ENCODE results near the gene PRKD2.
"Not testable (repeated sequence)": the region's sequence is repeated elsewhere in the genome, so short reads cannot be mapped to it uniquely, and the experiment has no call there.

PRKD2 gene

GRCh38 chr19:46723471-46723870, 6.6 kb upstream of the PRKD2 start:
- DNase-seq (ENCODE audit: low read depth), result no peak

- DNase-seq (ENCODE audit: low read depth), result no peak
These were observed 6.1 kb upstream of the PRKD2 start for GRCh38 chr19:46723023-46723461.

- no peak for DNase-seq (ENCODE audit: low read depth)
These were observed 5.6 kb upstream of the PRKD2 start for GRCh38 chr19:46722421-46723022.

GRCh38 chr19:46722004-46722380, 5.1 kb upstream of the PRKD2 start:
- DNase-seq (ENCODE audit: low read depth), result no peak

GRCh38 chr19:46721269-46722003, 4.5 kb upstream of the PRKD2 start:
- DNase-seq (ENCODE audit: low read depth), result no peak

- no peak for DNase-seq (ENCODE audit: low read depth)
These were observed 3.8 kb upstream of the PRKD2 start for GRCh38 chr19:46720503-46721239.

GRCh38 chr19:46719629-46720502, 3.0 kb upstream of the PRKD2 start:
- no peak for DNase-seq (ENCODE audit: low read depth)

- no peak for DNase-seq (ENCODE audit: low read depth)
These were observed 2.2 kb upstream of the PRKD2 start for GRCh38 chr19:46718934-46719622.

GRCh38 chr19:46718157-46718933, 1.4 kb upstream of the PRKD2 start:
- no peak for DNase-seq (ENCODE audit: low read depth)

GRCh38 chr19:46717716-46718143, 816 bp upstream of the PRKD2 start:
- no peak for DNase-seq (ENCODE audit: low read depth)

- DNase-seq (ENCODE audit: low read depth), result no peak
These were observed 261 bp downstream of the PRKD2 start for GRCh38 chr19:46716672-46717033.

- DNase-seq (ENCODE audit: low read depth), result no peak
These were observed 791 bp downstream of the PRKD2 start for GRCh38 chr19:46715975-46716671.

GRCh38 chr19:46715620-46715974, 1.3 kb downstream of the PRKD2 start:
- no peak for DNase-seq (ENCODE audit: low read depth)

GRCh38 chr19:46714444-46715106, 2.3 kb downstream of the PRKD2 start:
- DNase-seq (ENCODE audit: low read depth), result no peak

GRCh38 chr19:46713781-46714443, 3.0 kb downstream of the PRKD2 start:
- DNase-seq (ENCODE audit: low read depth), result peak; percentile 82

- DNase-seq (ENCODE audit: low read depth), result not testable (repeated sequence)
These were observed 4.1 kb downstream of the PRKD2 start for GRCh38 chr19:46712768-46713338.

GRCh38 chr19:46710687-46711086, 6.2 kb downstream of the PRKD2 start:
- DNase-seq (ENCODE audit: low read depth), result no peak

- DNase-seq (ENCODE audit: low read depth), result no peak
These were observed 12.4 kb downstream of the PRKD2 start for GRCh38 chr19:46704379-46705076.

All from stromal cell of bone marrow (primary cell).